C4-2B (cell line): ENCODE measurements around the gene ZNF598.

Source experiments
- ZFX ChIP-seq: fragments of 450-650 bp; IDR thresholded peaks from 2 replicates; pipeline ENCODE4 v1.6.1; 2017
- TF ChIP-seq, protein P1 (sequence below): fragments of 450-650 bp; conservative IDR thresholded peaks from 2 replicates; pipeline ENCODE4 v1.5.1; 2017; ENCODE audit warnings: mild to moderate bottlenecking

DNA sequence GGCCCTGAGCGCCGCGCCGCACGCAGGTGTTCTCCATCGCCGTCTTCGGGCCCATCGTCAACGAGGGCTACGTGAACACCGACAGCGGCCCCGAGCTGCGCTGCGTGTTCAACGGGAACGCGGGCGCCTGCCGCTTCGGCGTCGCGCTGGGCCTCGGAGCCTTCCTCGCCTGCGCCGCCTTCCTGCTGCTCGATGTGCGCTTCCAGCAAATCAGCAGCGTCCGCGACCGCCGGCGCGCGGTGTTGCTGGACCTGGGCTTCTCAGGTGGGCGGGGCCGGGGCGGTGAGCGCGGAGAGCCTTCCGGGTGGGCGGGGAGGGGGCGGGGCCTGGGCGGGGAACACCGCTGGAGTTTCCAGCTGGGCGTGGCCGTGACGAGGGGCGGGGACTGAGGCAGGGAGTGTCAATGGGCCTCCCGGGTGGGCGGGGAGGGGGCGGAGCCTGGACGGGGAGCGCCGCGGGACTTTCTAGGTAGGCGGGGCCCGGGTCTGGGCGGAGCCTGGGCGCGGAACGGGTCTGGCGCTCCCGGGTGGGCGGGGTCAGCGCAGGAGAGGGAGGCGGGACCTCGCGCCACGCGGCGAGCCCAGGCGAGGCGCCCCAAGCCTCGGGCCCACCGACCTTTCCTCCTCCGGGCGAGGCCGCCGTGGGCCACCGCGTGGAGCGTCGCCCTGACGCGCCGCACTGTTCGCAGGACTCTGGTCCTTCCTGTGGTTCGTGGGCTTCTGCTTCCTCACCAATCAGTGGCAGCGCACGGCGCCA is 17.5 kb downstream of the ZNF598 start:
- TF ChIP-seq, protein P1, sequence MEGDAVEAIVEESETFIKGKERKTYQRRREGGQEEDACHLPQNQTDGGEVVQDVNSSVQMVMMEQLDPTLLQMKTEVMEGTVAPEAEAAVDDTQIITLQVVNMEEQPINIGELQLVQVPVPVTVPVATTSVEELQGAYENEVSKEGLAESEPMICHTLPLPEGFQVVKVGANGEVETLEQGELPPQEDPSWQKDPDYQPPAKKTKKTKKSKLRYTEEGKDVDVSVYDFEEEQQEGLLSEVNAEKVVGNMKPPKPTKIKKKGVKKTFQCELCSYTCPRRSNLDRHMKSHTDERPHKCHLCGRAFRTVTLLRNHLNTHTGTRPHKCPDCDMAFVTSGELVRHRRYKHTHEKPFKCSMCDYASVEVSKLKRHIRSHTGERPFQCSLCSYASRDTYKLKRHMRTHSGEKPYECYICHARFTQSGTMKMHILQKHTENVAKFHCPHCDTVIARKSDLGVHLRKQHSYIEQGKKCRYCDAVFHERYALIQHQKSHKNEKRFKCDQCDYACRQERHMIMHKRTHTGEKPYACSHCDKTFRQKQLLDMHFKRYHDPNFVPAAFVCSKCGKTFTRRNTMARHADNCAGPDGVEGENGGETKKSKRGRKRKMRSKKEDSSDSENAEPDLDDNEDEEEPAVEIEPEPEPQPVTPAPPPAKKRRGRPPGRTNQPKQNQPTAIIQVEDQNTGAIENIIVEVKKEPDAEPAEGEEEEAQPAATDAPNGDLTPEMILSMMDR = no peak
- no peak for TF ChIP-seq ZFX
